ENCODE measurements around the gene SYNDIG1. TPM values are rescaled to one million over a fixed set of nuclear protein-coding genes. Genes with fewer than 3 reads are reported as not detected.

SYNDIG1 gene
- polyA plus RNA-seq, 1 of the 3 experiments (the other 2 are of a cell fraction), result not detected

GRCh38 chr20:24485981-24486380, 16.6 kb downstream of the SYNDIG1 start:
- CTCF ChIA-PET, result no interaction called here

More at GRCh38 chr20:24485981-24486380, 16.6 kb downstream of the SYNDIG1 start:
- Histone ChIP-seq H3K9me3 (no peaks in the 10 kb centered on the region), H3K4me3 (ENCODE audit: low read depth in 2 of 2, low read length in 1 of 2) (no peak overlapping the region), H3F3A (replicated peaks; ENCODE audit: insufficient read depth) (no peaks in the 10 kb centered on the region), H3K9ac (no peak overlapping the region), H3K4me1 (ENCODE audit: control insufficient read depth in 1 of 2, insufficient read depth in 2 of 2, low read depth in 1 of 2, low read length in 1 of 2) (no peaks in the 10 kb centered on the region), H3K79me2 (ENCODE audit: insufficient read depth) (no peaks in the 10 kb centered on the region), H3K36me3 (replicated peaks in 1 of 2; ENCODE audit: control insufficient read depth in 1 of 2, insufficient read depth in 2 of 2, low read length in 1 of 2) (no peaks in the 10 kb centered on the region), H3K9me2 (no peaks in the 10 kb centered on the region), H2AFZ (ENCODE audit: low read depth) (no peak overlapping the region), H3K4me2 (no peak overlapping the region), H3K27ac (ENCODE audit: low read depth in 2 of 2, low read length in 1 of 2) (no peak overlapping the region), H3K27me3 (ENCODE audit: insufficient read depth) (no peaks in the 10 kb centered on the region), H4K20me1 (ENCODE audit: insufficient read depth) (no peaks in the 10 kb centered on the region)
- WGBS (ENCODE audit: low lambda C conversion rate), result 33% methylated on average over 1 of the region's 1 CpG
- TF ChIP-seq TAF1 (IDR thresholded peaks at IDR 0.05; ENCODE audit: borderline replicate concordance, low read depth, low read length) (no peak), PBX3 (IDR thresholded peaks at IDR 0.05) (no peak), FOSL2 (IDR thresholded peaks at IDR 0.05; ENCODE audit: borderline replicate concordance, low read depth) (no peak), SMC3 (IDR thresholded peaks at IDR 0.05; ENCODE audit: low read depth, low read length) (no peak), ELF1 (IDR thresholded peaks at IDR 0.05) (no peak), CHD2 (IDR thresholded peaks at IDR 0.05; ENCODE audit: low read length, partially characterized antibody) (no peak), RCOR1 (IDR thresholded peaks at IDR 0.05; ENCODE audit: low read length) (no peak), TEAD4 (IDR thresholded peaks at IDR 0.05; ENCODE audit: borderline replicate concordance, insufficient read depth) (no peak), SIN3A (IDR thresholded peaks at IDR 0.05; ENCODE audit: borderline replicate concordance, low read depth, low read length) (no peak), FOXM1 (IDR thresholded peaks at IDR 0.05; ENCODE audit: low read depth) (no peak), EP300 (IDR thresholded peaks at IDR 0.05; ENCODE audit: borderline replicate concordance in 1 of 2, low read depth in 1 of 2, low read length in 1 of 2) (no peak), YY1 (IDR thresholded peaks at IDR 0.05; ENCODE audit: low read depth) (no peak)
- TF ChIP-seq, protein P1, sequence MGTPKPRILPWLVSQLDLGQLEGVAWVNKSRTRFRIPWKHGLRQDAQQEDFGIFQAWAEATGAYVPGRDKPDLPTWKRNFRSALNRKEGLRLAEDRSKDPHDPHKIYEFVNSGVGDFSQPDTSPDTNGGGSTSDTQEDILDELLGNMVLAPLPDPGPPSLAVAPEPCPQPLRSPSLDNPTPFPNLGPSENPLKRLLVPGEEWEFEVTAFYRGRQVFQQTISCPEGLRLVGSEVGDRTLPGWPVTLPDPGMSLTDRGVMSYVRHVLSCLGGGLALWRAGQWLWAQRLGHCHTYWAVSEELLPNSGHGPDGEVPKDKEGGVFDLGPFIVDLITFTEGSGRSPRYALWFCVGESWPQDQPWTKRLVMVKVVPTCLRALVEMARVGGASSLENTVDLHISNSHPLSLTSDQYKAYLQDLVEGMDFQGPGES (IDR thresholded peaks at IDR 0.05; ENCODE audit: low read depth, low read length), result no peak
- TF ChIP-seq, protein P2, sequence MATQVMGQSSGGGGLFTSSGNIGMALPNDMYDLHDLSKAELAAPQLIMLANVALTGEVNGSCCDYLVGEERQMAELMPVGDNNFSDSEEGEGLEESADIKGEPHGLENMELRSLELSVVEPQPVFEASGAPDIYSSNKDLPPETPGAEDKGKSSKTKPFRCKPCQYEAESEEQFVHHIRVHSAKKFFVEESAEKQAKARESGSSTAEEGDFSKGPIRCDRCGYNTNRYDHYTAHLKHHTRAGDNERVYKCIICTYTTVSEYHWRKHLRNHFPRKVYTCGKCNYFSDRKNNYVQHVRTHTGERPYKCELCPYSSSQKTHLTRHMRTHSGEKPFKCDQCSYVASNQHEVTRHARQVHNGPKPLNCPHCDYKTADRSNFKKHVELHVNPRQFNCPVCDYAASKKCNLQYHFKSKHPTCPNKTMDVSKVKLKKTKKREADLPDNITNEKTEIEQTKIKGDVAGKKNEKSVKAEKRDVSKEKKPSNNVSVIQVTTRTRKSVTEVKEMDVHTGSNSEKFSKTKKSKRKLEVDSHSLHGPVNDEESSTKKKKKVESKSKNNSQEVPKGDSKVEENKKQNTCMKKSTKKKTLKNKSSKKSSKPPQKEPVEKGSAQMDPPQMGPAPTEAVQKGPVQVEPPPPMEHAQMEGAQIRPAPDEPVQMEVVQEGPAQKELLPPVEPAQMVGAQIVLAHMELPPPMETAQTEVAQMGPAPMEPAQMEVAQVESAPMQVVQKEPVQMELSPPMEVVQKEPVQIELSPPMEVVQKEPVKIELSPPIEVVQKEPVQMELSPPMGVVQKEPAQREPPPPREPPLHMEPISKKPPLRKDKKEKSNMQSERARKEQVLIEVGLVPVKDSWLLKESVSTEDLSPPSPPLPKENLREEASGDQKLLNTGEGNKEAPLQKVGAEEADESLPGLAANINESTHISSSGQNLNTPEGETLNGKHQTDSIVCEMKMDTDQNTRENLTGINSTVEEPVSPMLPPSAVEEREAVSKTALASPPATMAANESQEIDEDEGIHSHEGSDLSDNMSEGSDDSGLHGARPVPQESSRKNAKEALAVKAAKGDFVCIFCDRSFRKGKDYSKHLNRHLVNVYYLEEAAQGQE (IDR thresholded peaks at IDR 0.05; ENCODE audit: low read depth, low read length), result no peak
- POLR2A ChIA-PET, result no interaction called here
- DNase-seq, result no peak

All from SK-N-SH (cell line).